Endothelial cell of umbilical vein (primary cell): Measurements from ENCODE around the gene LYRM4. TPM values are rescaled to one million over a fixed set of nuclear protein-coding genes. Genes with fewer than 3 reads are reported as not detected.

Experiments used
- BruUV-seq: library from RNA; stranded (reverse); fragments of 400-500 nt; replicated peaks from 2 replicates; lab custom pipeline; 2021; lab: Mats Ljungman, UMichigan
- CTCF ChIA-PET: fragments of 300-600, 350-600 bp; sonication (Branson Sonifier 250); formaldehyde crosslinking; loops from one replicate; lab custom pipeline; 2021; ENCODE audit warnings: antibody characterized with exemption, inconsistent platforms; lab: Charles Lee
- POLR2A ChIA-PET: fragments of 300-600, 350-600 bp; sonication (Branson Sonifier 250); formaldehyde crosslinking; loops from one replicate; lab custom pipeline; 2021; ENCODE audit warnings: antibody characterized with exemption, inconsistent platforms; lab: Charles Lee
- DNase-seq: peaks from one replicate; pipeline ENCODE4 v3.0.0-alpha.2; 2011; ENCODE audit warnings: low read depth, low spot score
- FAIRE-seq: peaks from 2 replicates; lab custom pipeline; 2011; peaks lifted over from hg19 to GRCh38; lab: Jason Lieb, UNC
- H2AFZ ChIP-seq: 2 replicates; pipeline ENCODE4 v1.6.0; 2012; ENCODE audit warnings: low read depth, low read length, control low read depth, inconsistent platforms
- H3K27ac ChIP-seq: 2 replicates; pipeline ENCODE4 v1.5.1; 2011; ENCODE audit warnings: low read depth, mild to moderate bottlenecking, control low read depth, low read length, moderate library complexity; ENCODE audit not compliant: insufficient read depth
- H3K27me3 ChIP-seq, 2 experiments: 2 replicates each; pipeline versions ENCODE4 v1.6.0 to v1.6.1; 2011; ENCODE audit warnings: low read length in 2 of 2, mixed read lengths in 1 of 2; ENCODE audit not compliant: control insufficient read depth in 2 of 2, insufficient read depth in 2 of 2
- H3K36me3 ChIP-seq, 2 experiments: 2 replicates in 1 of 2; 3 replicates in 1 of 2; pipeline ENCODE4 v1.5.1; 2011; ENCODE audit warnings: low read length in 2 of 2, mild to moderate bottlenecking in 1 of 2, moderate library complexity in 1 of 2; ENCODE audit not compliant: control insufficient read depth in 2 of 2, insufficient read depth in 2 of 2; ENCODE audit errors: extremely low read depth in 1 of 2
- H3K4me1 ChIP-seq: 3 replicates; pipeline ENCODE4 v1.5.1; 2011; ENCODE audit warnings: mild to moderate bottlenecking, low read length; ENCODE audit not compliant: control insufficient read depth, insufficient read depth; ENCODE audit errors: extremely low read depth
- H3K4me2 ChIP-seq: 2 replicates; pipeline ENCODE4 v1.6.1; 2011; ENCODE audit warnings: low read length, control low read depth, mixed read lengths; ENCODE audit not compliant: insufficient read depth
- H3K4me3 ChIP-seq, 3 experiments: fragments of 200-600 bp in 1 of 3; sonication (generic), shearing (Covaris generic) in 1 of 3; replicated peaks in 1 of 3; 2 replicates each; pipeline ENCODE4 v1.5.1; 2011 to 2016; ENCODE audit warnings: control low read depth in 3 of 3, low read length in 3 of 3, mild to moderate bottlenecking in 2 of 3, inconsistent platforms in 1 of 3, low read depth in 1 of 3, moderate library complexity in 1 of 3; ENCODE audit not compliant: insufficient read depth in 1 of 3
- H3K79me2 ChIP-seq: 2 replicates; pipeline ENCODE4 v1.6.0; 2012; ENCODE audit warnings: low read length, inconsistent platforms; ENCODE audit not compliant: control insufficient read depth, insufficient read depth
- H3K9ac ChIP-seq: replicated peaks from 2 replicates; pipeline ENCODE3; 2011; ENCODE audit warnings: low read length, control low read depth; ENCODE audit not compliant: insufficient read depth; ENCODE audit errors: extremely low read depth
- H3K9me1 ChIP-seq: replicated peaks from 3 replicates; pipeline ENCODE4 v1.6.0; 2011; ENCODE audit warnings: mild to moderate bottlenecking, low read length; ENCODE audit not compliant: control insufficient read depth, insufficient read depth; ENCODE audit errors: extremely low read depth
- H3K9me3 ChIP-seq: replicated peaks from 2 replicates; pipeline ENCODE4 v1.5.1; 2012; ENCODE audit warnings: low read length, inconsistent platforms; ENCODE audit not compliant: control insufficient read depth, insufficient read depth
- H4K20me1 ChIP-seq: replicated peaks from 2 replicates; pipeline ENCODE3; 2011; ENCODE audit warnings: mild to moderate bottlenecking, low read length; ENCODE audit not compliant: control insufficient read depth, insufficient read depth; ENCODE audit errors: extremely low read depth
- CTCF ChIP-seq, 2 donors: IDR thresholded peaks; 1 replicate in 1 of 2; 2 replicates in 1 of 2; pipeline ENCODE4 v1.5.1; 2011; ENCODE audit warnings: low read length in 2 of 2, mild to moderate bottlenecking in 2 of 2, moderate library complexity in 2 of 2, control low read depth in 1 of 2, inconsistent platforms in 1 of 2, low read depth in 1 of 2; ENCODE audit not compliant: insufficient read depth in 1 of 2; ENCODE audit errors: extremely low read depth in 1 of 2
- EZH2 ChIP-seq: IDR thresholded peaks from 2 replicates; pipeline ENCODE4 v1.6.1; 2012; ENCODE audit warnings: borderline replicate concordance, low read depth, mild to moderate bottlenecking, moderate library complexity, low read length, inconsistent platforms; ENCODE audit not compliant: severe bottlenecking
- FOS ChIP-seq: IDR thresholded peaks from 2 replicates; pipeline ENCODE4 v1.6.1; 2011; ENCODE audit warnings: mild to moderate bottlenecking, low read length, moderate library complexity, borderline replicate concordance; ENCODE audit not compliant: insufficient read depth
- GATA2 ChIP-seq: IDR thresholded peaks from 2 replicates; pipeline ENCODE4 v1.7.0; 2011; ENCODE audit warnings: low read depth, mild to moderate bottlenecking, moderate library complexity, mixed read lengths, low read length; ENCODE audit not compliant: insufficient read length, insufficient read depth
- JUN ChIP-seq: IDR thresholded peaks from 2 replicates; pipeline ENCODE4 v1.6.1; 2011; ENCODE audit warnings: borderline replicate concordance, low read depth; ENCODE audit not compliant: insufficient read length, insufficient read depth
- MAX ChIP-seq: IDR thresholded peaks from 2 replicates; pipeline ENCODE4 v1.6.1; 2011; ENCODE audit not compliant: insufficient read depth, insufficient read length
- MYC ChIP-seq: IDR thresholded peaks from one replicate; pipeline ENCODE4 v1.6.1; 2011; ENCODE audit warnings: mild to moderate bottlenecking, low read depth, low read length
- POLR2A ChIP-seq: IDR thresholded peaks from 2 replicates; pipeline ENCODE4 v1.6.1; 2012; ENCODE audit warnings: low read depth, mild to moderate bottlenecking, control low read depth, low read length
- POLR2AphosphoS5 ChIP-seq: IDR thresholded peaks from 2 replicates; pipeline ENCODE4 v1.6.1; 2012; ENCODE audit warnings: low read depth, mild to moderate bottlenecking, control low read depth, low read length, moderate library complexity; ENCODE audit not compliant: insufficient read depth
- dilution Hi-C: fragments of 300-500 bp; cut with MboI; formaldehyde crosslinking; loops from one replicate; pipeline ENCODE4 v1.15.0; 2019; ENCODE audit warnings: low sequenced_read_pairs; ENCODE audit not compliant: extremely low pct_ligation_motif_present
- intact Hi-C: fragments of 100-400 bp; cut with micrococcal nuclease; formaldehyde crosslinking; loops from one replicate; pipeline ENCODE4 v1.10.0; 2022
- polyA plus RNA-seq, 4 experiments: library from polyadenylated mRNA; depleted of rRNA in 3 of 4; stranded (reverse) in 3 of 4; unstranded in 1 of 4; fragments of >200 nt; gene quantifications; 2 replicates each; pipeline versions ENCODE4 v1.2.1 to v1.2.3, GENCODE V29; 2011 to 2012; ENCODE audit warnings: missing spikeins in 1 of 4
- total RNA-seq: library from RNA; stranded (reverse); gene quantifications from 2 replicates; pipeline ENCODE4 v1.2.3, GENCODE V29; 2021

Gene LYRM4
- total and polyA plus RNA-seq, 2 donors (not counting 3 experiments of a cell fraction or from before 2014, with no cell fraction given) = 39.5 to 44.0 TPM

- BruUV-seq = no TSS peak
- no peaks in the 10 kb centered on the region for H3K36me3 ChIP-seq
- peaks cover 11% of the 10 kb centered on the region for H3K4me1 ChIP-seq
- no peaks in the 10 kb centered on the region for H3K9me1 ChIP-seq
- TF ChIP-seq MYC (no peak), GATA2 (no peak), FOS (no peak), POLR2AphosphoS5 (no peak), EZH2 (no peak), CTCF (IDR thresholded peaks at IDR 0.05; ENCODE audit: extremely low read depth in 1 of 2, insufficient read depth in 1 of 2, low read depth in 1 of 2, low read length in 2 of 2) (no peak), MAX (no peak), JUN (no peak), POLR2A (no peak)
- DNase-seq = peak; percentile 31
- dilution Hi-C loops = no loop called here
- no peaks in the 10 kb centered on the region for H4K20me1 ChIP-seq
- intact Hi-C loops = no loop called here
- FAIRE-seq = no peak
- peaks cover 14 to 19% of the 10 kb centered on the region in 2 experiments for H3K27me3 ChIP-seq
- ChIA-PET CTCF (interaction anchor here (1.0 kb wide), 1 partner anchor 14 kb away, joined by 3 read pairs; no protein-coding TSS in a partner anchor), POLR2A (no interaction called here)
- no peak overlapping the region for H2AFZ ChIP-seq
- no peaks in the 10 kb centered on the region for H3K79me2 ChIP-seq
- no peak overlapping the region for H3K4me3 ChIP-seq
- H3K27ac ChIP-seq = no peak overlapping the region
- no peak overlapping the region for H3K4me2 ChIP-seq
- no peaks in the 10 kb centered on the region for H3K9me3 ChIP-seq
- no peak overlapping the region for H3K9ac ChIP-seq
Measured at GRCh38 chr6:5089481-5090438, 171.0 kb downstream of the LYRM4 start.
